Stimulated activated CD4-positive, alpha-beta T cell treated with anti-CD3 and anti-CD28 coated beads, Interleukin-4, amount 100 ng/mL, for 4 hours (primary cell): ENCODE results near the gene TBX4.
"Not testable (repeated sequence)": the region's sequence is repeated elsewhere in the genome, so short reads cannot be mapped to it uniquely, and the experiment has no call there.

ENCODE experiments used
- DNase-seq, 2 experiments: peaks; one replicate each; pipeline ENCODE4 v3.0.0-alpha.2; 2020

The TBX4 gene

DNA sequence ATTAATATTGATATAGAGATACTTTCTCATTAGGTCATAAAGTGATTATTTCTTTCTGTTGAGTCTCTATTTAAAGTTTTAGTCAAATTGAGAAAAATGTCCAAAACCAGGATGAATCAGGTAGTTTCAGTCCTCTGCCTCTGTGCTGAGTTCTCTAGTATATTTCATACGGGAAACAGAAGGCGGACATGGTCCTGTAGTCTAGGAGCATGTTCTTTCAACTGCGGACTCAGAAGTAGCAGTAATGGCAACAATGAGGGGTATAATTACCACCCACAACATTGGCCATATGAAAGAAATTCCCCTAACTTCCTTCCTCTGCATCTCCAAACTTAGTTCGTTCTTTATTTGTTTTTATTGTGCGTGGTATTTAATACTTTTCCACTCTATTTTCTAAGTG, 50.1 kb downstream of the TBX4 start:
- no peak for DNase-seq

DNA sequence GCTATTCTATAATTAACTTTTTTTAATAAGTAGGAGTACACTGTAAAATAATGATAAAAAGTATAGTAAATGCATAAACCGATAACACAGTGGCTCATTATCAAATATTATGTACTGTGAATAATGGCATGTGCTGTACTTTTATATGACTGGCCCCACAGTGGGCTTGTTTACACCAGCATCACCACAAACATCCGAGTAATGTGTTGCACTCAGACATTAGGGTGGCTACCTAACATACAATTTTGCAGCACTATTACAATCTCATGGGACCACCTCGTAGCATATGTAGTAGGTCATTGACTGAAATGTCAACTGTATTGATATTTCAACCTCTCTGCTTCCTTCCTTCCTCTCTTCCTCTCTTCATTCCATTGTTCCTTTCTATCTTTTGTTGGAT, 51.7 kb downstream of the TBX4 start:
- DNase-seq, result no peak

DNA sequence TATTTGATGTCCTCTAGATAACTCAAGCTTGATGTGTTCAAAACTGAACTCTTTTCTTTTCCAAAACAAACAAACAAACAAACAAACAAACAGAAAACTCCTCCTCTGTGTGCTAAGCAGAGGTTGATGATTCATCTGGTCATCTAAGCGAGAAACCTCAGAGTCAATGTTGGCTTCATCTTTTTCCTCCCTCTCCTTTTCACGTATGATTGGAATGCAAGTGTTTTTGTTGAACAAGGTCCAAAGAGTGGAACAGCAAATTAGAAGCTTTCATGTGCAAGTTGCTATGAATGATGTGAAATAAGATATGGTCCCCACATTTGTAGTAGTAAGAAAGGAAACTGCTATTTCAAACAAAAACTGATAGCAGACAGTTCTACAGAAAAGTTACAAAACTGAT, 52.5 kb downstream of the TBX4 start:
- no peak for DNase-seq

DNA sequence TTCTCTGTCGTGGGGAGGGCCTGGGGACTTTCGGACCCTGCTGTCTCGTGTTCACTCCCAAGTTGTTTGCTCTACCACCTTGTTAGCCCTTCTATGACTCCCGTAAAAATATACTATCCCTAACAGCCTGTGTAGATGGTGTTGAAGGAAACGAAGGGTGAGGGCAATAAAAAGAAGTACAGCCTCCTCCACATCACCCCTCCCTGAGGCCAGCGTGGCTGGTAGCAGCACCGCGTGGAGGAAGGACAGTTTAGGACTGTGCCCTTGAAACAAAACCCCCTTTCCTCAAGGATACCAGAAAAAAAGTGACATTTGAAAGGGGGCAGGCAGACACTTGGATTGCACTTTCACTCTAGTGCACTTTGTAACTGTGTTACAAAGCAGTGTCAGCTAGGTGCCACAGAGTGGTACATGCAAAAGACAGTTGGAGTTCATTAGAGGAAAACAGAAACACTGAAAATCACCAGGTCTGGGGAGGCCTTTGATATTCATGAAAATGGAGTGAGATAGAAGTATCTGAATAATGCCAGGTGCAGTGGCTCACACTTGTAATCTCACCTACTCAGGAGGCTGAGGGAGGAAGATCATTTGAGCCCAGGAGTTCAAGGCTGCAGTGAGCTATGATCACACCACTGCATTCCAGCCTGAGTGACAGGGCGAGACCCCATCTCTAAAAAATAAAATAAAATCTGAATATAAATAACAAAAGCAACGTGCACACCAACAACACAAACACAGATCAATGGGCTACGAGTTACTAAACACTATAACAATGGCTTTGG, 53.8 kb downstream of the TBX4 start:
- no peak for DNase-seq

DNA sequence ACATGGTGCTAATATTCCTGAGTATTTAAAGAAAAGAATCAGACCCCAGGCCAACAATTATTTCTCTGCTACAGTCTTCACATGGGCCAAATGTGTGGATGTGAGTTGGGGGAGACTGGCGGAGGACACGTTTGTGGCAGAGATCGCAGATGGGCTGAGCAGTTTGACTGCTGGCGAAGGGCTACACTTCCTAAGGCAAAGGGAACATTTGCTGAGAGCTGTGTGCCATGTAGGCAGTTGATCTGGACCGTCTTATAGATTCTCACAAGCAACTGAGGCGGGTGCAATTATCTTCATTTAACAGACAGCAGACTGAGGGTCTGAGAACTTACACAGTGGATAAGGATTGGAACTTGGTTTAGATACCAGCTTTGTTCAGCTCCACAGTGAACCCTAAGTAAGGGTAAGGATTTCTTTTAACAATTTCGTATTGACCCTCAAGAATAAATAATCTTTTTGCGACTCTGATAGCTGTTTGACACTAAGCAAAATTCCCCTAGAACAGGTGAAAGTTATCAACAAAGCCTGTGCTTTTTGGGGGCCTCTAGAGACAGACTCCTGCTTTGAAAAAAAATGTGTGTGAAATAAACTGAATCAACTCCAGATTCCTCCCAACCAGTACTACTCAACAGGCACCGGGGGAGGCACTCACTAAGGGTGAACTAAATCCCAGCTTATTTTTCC, 55.3 kb downstream of the TBX4 start:
- no peak for DNase-seq

DNA sequence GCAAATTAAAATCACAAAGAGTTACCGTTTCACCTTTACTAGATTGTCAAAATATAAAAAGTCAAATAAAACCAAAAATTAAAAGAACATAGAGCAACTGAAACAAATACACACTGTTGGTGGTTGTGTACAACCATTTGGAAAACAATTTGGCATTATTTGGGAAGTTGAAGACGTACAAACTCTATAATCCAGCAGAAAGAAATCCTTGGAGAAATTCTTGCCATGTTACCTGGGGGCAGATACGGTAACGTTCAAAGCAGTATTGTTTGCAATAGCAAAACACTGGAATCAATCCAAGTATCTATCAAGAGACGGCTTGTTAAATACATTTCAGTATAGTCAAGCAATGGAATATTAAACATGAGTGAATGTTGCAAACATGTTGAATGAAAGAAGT, 56.7 kb downstream of the TBX4 start:
- DNase-seq, result no peak

DNA sequence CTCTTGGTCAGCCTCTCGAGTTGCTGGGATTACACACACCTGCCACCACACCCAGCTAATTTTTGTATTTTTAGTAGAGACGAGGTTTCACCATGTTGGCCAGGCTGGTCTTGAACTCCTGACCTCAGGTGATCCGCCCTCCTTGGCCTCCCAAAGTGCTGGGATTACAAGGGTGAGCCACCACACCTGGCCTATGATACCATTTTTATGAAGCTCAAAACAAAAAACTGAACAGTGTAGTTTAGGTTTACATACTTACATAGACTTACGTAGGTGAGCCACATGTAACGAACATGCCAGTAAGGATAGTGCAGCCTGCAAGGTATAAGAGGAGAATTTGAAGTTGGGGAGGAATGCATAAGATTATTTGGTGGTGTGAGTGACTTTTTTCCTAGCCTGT, 57.2 kb downstream of the TBX4 start:
- DNase-seq, result not testable (repeated sequence)

DNA sequence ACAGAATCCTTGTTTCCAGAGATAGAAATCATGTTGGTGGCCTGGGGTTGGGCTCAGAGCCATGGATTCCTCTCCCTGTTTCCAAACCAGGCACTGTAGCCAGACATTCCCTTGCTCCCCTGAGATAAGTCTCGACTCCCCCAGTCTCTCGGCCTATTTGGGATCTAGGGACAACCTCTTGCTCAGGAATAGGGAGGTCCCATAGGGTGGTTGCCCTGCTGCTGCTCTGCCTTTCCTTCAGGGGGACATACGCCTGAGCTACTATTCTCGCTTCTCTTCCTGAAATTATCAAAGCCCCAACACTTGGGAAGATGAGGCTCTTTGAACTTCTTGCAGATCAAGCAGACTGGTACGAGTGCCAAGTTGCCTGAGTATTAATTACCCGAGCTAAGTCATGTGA, 58.0 kb downstream of the TBX4 start:
- no peak for DNase-seq

DNA sequence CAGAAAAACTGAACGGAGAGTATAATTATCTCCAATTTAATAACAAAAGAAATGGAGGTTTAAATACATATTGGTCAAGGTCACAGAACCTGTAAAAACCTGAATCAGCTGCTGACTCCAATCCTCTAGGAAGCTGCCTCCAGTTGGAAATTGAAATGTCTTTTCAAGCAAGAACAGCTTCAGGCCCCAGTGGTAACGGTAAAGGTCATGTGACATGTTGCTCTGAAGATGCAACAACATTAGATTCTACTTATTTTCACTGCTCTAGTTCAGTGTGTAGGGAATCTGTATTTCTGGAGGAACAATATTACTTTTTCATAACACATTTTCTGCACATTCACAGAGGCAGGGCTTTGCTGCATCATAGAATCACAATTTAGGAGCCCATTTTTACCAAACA, 58.8 kb downstream of the TBX4 start:
- no peak for DNase-seq

DNA sequence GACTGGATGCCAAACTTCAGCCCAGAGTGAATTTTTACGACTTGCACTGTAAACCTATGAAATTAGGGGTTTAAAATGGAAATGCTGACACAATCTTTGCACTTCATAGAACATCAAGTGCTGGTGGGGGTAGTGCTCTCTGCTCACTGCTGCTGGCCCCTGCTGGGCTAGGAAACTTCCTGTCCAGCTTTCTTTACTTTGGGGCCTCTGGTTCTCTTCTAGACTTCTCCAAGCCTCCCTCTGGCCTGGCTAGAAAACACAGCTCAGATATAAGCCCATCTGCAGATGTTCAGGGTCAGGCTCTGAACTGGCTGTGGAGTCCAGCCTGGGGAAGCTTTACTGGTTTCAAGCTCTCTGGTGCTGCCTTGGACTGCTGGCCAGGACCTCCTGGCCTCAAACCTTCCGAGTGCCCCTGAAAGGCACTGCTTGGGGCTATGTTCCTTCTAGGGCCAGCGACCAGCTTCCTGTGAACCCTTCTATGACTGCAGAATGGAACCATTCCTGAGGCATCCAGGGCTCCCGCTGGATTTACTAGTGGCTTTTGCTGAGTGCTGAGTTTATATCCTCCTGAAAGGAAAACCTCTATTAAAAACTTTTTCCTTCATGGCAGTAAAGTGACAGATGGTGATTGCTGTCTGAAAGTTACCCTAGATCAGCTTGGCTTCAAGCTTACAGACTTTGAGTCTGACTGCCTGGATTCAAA, 59.4 kb downstream of the TBX4 start:
- DNase-seq, result no peak

DNA sequence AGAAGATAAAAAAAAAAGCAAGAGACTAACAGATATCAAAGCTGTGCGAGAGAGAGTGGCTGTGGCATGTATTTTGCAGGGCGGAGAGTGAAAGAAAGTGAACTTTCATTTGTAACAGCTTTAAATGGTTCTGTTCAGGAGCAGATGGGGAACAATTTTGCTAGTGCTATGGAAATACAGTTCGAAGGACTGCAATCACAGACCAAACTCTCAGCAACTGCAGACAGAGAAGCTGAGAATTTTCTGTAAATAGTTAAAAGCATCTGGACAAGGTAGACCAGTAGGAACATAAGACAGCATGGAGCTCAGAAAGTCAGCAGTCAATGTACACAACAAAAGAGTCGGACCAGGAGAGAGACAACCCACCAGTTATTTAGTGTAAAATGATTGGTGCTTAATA, 62.3 kb downstream of the TBX4 start:
- no peak for DNase-seq

DNA sequence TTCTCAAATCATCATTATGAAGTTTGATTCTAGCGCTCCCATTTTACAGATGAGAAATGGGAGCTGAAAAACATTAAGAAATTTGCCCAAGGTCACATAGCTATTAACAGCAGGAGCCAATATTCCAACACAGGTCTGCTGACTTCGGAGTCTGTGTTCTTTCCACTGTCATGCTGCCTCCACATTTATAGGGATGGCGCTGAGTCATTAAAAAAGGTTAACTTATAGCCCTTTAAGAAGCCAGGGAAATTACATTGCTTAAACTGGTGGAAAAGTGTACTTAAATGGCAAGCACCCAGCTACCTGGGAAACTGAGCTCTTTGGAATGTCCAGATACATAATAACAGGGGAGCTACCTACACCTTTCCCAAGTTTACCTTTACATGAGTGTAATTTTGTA, 65.0 kb downstream of the TBX4 start:
- DNase-seq, result no peak

DNA sequence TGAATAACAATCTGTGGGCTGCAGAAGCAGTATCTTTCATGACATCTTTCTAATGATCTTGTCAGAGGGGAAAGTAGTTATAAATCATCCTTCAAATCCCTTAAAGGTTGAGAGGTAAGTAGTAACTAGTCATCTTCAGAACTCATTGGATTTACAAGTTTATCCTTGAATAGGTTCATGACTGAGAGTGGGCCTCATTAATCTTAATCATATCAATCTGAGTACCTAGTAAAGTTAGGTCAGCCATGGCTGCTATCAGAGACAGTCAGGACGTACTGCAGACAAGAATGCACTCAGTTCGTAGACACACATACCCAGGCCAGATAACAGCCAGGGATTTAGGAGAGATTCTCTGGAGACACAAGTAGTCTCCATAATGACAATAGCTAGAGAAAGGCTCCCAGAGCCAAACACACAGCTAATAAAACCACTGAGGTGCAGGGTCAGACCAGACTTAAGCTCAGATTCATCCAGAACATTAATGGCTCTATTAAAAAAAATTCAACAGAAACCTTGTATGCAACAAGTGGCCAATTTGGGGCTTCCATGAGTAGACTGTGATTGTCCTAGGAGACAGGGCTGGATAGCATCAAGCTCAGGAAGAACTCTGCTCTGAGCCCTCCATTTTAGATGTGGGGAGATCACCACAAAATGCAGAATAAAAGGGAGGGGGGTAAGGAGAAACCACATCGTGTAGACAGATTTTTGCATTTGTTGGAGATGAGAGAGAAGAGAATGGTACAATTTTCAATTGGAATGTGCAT, 65.8 kb downstream of the TBX4 start:
- DNase-seq, result no peak

DNA sequence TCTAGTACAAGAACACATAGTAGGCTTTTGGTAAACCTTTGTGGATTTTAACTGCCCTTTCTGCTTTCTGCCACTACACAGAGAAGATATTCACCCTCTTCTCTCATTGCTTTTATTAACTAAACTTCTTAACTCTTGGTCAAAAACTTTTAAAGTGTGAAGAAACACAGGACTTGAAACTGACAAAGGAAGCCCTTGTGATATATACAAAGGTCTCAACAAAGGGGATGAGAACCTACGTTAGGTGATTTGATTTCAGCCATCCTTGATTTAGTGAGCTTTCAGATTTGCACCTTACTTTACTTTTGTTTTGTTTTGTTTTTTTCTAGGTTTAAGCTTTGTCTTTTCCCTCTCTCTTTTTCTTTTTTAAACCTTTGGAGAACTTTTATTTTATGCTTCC, 66.9 kb downstream of the TBX4 start:
- DNase-seq, result no peak

DNA sequence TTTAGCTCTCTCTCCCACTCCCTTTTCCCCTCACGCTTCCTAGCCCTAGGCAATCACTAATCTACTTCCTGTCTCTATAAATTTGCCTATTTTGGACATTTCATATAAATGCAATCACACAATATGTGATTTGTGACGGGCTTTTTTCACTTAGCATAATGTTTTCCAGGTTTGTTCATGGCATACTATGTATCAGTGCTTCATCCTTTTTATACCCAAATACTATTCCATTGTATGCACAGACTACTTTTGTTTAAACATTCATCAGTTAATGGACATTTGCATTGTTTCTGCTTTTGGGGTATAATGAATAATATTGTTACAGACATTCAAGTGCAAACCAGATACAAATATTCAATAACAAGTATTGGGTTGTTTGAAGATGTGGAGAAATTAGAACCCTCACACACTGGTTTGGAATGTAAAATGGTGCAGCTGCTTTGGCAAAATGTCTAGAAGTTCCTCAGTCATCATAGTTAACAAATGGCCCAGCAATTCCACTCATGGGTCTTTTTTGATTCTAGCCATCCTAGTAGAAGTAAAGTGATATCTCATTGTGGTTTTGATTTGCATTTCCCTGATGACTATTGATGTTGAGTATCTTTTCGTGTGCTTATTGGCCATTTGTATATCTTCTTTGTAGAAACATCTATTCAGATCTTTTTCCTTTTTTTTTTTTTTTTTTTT, 67.7 kb downstream of the TBX4 start:
- DNase-seq, result no peak

DNA sequence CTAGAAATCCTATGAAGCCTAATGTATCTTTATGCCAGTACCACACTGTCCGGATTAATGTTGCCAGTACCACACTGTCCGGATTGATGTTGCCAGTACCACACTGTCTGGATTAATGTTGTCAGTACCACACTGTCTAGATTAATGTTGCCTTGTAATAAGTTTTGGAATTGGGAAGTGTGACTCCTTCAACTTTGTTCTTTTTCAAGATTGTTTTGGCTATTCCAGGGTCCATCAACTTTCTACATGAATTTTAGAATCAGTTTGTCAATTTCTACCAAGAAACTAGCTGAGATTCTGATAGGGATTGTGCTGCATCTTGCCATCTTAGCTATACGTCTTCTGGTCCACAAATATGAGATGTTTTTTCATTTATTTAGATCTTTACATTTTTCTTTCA, 68.7 kb downstream of the TBX4 start:
- no peak for DNase-seq

DNA sequence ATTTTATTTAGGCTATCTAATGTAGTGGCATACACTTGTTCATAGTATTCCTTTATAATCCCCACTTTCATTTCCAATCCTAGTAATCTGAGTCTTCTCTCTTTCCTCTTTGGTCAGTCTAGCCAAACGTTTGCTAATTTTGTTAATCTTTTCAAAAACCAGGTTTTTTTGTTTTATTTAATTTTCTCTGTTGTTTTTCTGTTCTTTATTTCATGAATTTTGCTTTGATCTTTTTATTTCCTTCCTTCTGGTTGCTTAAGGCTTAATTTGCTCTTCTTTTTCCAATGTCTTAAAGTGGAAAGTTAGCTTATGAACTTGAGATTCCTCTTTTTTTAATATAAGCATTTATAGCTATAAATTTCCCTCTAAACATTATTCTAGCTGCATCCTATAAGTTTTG, 69.9 kb downstream of the TBX4 start:
- no peak for DNase-seq

DNA sequence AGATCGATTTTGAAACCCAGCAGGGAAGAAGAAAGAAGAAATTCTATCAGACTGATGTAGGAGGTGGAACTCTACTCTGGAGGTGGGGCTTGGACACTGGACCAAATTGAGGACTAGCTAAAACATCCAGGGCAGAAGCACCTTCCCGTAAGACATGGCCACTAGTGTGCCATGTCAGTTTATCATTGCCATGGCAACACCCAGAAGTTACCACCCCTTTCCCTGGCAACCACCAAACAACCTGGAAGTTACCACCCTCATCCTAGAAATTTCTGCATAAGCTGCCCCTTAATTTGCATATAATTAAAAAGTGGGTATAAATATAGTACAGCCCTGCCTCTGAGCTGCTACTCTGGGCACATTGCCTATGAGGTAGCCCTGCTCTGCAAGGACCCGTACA, 72.1 kb downstream of the TBX4 start:
- no peak for DNase-seq

DNA sequence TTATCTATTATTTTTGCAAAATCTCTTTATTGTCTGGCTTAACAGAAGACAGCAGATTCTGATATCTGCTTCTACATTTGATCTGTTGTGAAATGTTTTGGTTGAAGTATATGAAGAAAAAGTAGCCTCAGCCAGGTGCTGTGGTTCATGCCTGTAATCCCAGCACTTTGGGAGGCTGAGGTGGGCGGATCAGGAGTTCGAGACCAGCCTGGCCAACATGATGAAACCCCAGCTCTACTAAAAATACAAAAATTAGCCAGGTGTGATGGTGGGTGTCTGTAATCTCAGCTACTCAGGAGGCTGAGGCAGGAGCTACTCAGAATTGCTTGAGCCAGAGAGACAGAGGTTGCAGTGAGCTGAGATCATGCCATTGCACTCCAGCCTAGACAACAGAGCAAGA, 75.2 kb downstream of the TBX4 start:
- not testable (repeated sequence) for DNase-seq

DNA sequence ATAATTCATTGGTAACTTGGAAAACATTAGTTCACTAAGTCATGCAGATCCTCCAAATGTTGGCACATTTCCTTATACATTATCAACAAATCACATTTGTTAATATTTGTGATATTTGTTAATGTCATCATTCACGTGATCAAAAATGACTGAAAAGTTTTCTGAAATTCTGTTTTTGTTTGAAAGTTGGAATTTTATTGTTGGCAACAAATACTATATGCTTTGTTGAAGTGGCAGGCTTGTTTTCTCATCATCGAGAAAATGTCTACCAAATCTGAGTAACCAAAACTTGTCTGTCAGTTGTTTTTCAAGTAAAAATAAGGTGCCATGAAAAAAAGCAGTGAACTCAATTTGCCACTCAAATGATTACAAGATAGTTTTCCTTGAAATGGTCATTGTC, 75.9 kb downstream of the TBX4 start:
- no peak for DNase-seq

DNA sequence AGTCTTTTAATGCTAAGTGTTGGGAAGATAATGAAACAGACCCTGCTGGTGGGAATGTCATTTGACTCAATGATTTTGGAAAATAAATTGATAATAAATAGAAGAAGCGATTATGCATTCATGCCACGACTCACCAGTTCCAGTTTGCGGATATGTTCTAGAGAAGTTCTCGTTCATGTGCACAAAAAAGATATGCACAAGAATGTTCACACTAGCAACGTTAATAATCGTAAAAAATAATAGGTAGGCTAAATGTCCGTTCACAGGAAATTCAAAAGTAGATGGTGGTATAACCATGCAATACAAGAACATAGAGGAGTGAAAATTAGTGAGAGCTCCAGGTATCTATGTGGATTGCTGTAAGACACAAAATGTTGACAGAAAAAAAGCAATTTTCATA, 79.0 kb downstream of the TBX4 start:
- no peak for DNase-seq

DNA sequence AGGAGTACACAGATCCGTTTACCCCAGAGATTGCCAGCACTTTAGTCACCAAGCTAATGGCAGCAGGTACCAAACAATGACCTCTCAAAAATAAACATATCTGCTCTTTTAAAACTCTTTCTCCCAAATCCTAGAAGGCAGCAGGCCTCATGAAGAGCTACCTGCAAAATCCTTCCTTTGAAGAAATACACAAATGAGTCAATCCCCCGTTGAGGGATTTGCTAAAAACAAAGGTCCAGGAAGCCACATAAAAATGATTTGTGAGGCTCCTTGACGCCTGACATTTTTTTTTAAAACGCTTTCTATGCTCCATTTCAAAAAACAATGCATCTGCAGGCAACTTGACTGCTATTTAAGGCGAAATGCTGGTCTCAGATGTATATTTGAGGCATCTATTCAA, 80.6 kb downstream of the TBX4 start:
- no peak for DNase-seq

DNA sequence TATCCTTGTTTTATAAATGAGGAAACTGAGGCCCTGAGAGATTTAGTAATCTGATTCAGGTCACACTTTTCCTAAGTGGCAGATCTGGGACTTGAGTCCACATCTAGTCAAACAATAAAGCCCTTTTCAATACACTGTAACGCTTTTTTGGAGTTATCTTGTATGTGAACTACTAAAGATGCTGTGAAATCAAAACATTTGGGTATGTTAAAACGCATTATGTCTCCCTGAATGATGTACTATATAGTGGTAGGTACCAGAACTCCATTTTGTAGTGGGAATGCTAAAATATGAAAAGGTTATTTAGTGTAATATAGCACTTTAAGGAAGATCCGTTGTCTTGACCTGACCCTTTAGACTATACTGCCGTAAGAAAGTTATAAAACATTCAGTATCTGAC, 81.6 kb downstream of the TBX4 start:
- DNase-seq, result no peak
